Jurkat, Clone E6-1 (cell line): Measurements from ENCODE around the gene TMEM129.

Experiments used
- DNase-seq: peaks from one replicate; pipeline ENCODE4 v3.0.0-alpha.2; 2011; ENCODE audit warnings: low read depth, low spot score
- H3K4me3 ChIP-seq: 2 replicates; pipeline ENCODE4 v1.5.1; 2011; ENCODE audit warnings: mild to moderate bottlenecking, low read length, control low read depth, moderate library complexity

The TMEM129 gene

GRCh38 chr4:1726146-1726934, 5.2 kb upstream of the TMEM129 start:
- no peak overlapping the region for H3K4me3 ChIP-seq
- DNase-seq, result peak; percentile 79

GRCh38 chr4:1725521-1725920, 4.4 kb upstream of the TMEM129 start:
- no peak for DNase-seq

GRCh38 chr4:1723131-1723801, 2.1 kb upstream of the TMEM129 start:
- peak overlapping the region; percentile 91 for H3K4me3 ChIP-seq
- DNase-seq, result no peak

More at GRCh38 chr4:1725521-1725920, 4.4 kb upstream of the TMEM129 start:
- H3K4me3 ChIP-seq, result no peak overlapping the region

GRCh38 chr4:1722551-1723118, 1.5 kb upstream of the TMEM129 start:
- no peak for DNase-seq
- peak overlapping the region; percentile 91 for H3K4me3 ChIP-seq

GRCh38 chr4:1721666-1722550, 785 bp upstream of the TMEM129 start:
- peak overlapping the region; percentile 91 for H3K4me3 ChIP-seq
- DNase-seq, result no peak

- no peak for DNase-seq
- peak overlapping the region; percentile 81 for H3K4me3 ChIP-seq
Measured at GRCh38 chr4:1720163-1720983, 750 bp downstream of the TMEM129 start.

- H3K4me3 ChIP-seq, result no peak overlapping the region
Measured at GRCh38 chr4:1718095-1718850, 2.9 kb downstream of the TMEM129 start.

GRCh38 chr4:1717129-1718094, 3.7 kb downstream of the TMEM129 start:
- DNase-seq, result no peak
- H3K4me3 ChIP-seq, result no peak overlapping the region

More at GRCh38 chr4:1718095-1718850, 2.9 kb downstream of the TMEM129 start:
- no peak for DNase-seq

- DNase-seq, result no peak
- H3K4me3 ChIP-seq, result no peak overlapping the region
Measured at GRCh38 chr4:1716065-1716945, 4.8 kb downstream of the TMEM129 start.

- no peak overlapping the region for H3K4me3 ChIP-seq
- no peak for DNase-seq
Measured at GRCh38 chr4:1715002-1715758, 5.9 kb downstream of the TMEM129 start.

GRCh38 chr4:1714303-1715001, 6.7 kb downstream of the TMEM129 start:
- no peak for DNase-seq

GRCh38 chr4:1713003-1713851, 7.9 kb downstream of the TMEM129 start:
- H3K4me3 ChIP-seq, result peak overlapping the region; percentile 99
- no peak for DNase-seq

More at GRCh38 chr4:1714303-1715001, 6.7 kb downstream of the TMEM129 start:
- H3K4me3 ChIP-seq, result peak overlapping the region; percentile 99; the same call in 1 of the 2 replicates

GRCh38 chr4:1712216-1713002, 8.7 kb downstream of the TMEM129 start, which contains the start of gene SLBP:
Gene SLBP (minus strand): TSS chr4:1712319. CDS start chr4:1712188, 131 bp downstream.
- DNase-seq, result peak; percentile 97

More at GRCh38 chr4:1712216-1713002, 8.7 kb downstream of the TMEM129 start, which contains the start of gene SLBP:
- H3K4me3 ChIP-seq, result peak within 1 kb of the TSS; percentile 99
